ENCODE data around the gene GPRC5A.

The GPRC5A gene

DNA sequence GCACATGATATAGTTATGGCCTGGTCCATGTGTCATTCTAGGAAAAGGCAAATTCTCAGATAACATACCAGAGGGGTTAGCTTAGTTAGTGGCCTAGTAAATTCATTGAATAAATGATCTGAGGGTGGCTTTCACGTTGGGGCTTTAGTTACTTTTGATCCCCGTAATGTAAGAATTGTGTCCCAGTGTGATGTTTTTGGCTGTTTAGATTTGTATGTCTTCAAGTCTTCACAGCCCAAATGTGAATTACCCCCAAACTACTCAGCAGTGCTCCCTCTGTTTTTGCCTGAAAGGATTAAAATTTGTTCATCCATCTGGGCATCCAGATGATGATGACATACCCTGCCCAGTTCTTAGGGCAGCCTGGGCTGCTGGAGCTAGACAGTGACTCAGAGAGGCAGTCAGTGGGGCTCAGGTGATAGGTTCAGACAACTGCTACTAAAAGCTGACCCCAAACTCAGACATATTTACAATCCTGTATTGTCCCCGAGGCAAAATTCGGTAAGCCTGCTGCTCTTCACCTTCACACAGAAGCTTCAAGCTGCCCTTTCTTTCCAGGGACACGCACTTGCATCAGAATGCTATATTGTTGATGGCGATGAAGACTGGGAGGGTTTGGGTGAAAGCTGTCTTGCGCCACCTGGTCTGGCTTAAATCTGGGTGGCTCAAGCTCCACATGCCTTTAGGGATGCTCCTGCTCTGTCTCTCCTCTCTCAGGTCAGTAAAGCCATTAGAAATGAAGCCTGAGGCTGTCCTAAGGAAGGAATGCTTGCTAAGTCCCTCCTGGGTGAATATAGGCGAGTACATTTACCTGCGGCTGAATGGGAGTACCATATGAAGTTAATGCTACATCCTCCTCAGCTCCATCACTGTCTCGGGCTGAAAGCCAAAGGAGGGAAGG is 50.3 kb downstream of the GPRC5A start:
- no peak overlapping the region for H3K4me3 ChIP-seq (ENCODE audit: extremely low read depth, insufficient read depth, low read length, poor library complexity, severe bottlenecking)
- H3K4me1 ChIP-seq (ENCODE audit: control insufficient read depth, insufficient read depth, low read length, poor library complexity, severe bottlenecking): peaks cover 7% of the 10 kb centered on the region
- H3K36me3 ChIP-seq (ENCODE audit: control insufficient read depth, insufficient read depth, low read length): no peaks in the 10 kb centered on the region
- no peak overlapping the region for H3K27ac ChIP-seq (ENCODE audit: low read depth, low read length, severe bottlenecking)
- H3K9me3 ChIP-seq (ENCODE audit: control insufficient read depth, low read length): no peaks in the 10 kb centered on the region
- WGBS, 2 experiments (ENCODE audit: insufficient coverage in 2 of 2): 93% methylated on average over 3 to 6 of the region's 10 CpGs

DNA sequence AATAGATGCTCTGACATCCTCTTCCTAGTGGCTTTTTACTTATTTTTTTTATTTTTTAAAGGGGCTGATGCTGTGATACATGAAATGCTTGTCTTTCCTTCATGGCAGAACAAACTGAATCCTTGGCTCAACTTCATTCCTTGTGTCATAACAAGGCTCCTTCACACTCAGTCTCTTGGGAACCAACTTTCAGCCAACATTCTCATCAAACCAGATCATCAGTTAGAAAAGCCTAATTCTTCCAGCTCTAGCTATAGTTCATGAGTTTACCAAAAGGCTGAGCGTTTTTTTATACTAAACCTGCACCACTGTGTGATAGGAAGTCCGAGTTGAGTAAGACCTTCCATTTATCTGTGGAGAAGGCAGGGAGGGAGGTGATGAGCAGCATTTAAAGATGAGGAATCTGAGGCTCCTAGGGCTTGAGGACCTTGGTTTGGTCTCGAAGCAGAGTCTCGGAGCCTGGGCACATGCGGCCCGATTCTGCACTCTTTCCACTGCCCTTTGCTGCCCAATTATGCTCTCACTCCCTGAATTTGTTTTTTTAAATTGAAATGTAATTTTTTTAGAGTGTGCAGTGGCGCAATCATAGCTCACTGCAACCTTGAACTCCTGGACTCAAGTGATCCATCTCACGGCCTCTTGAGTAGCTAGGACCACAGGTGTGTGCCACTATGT is 52.4 kb downstream of the GPRC5A start:
- Histone ChIP-seq H3K4me1 (ENCODE audit: control insufficient read depth, insufficient read depth, low read length, poor library complexity, severe bottlenecking) (peaks cover 4% of the 10 kb centered on the region), H3K27ac (ENCODE audit: low read depth, low read length, severe bottlenecking) (no peak overlapping the region), H3K4me3 (ENCODE audit: extremely low read depth, insufficient read depth, low read length, poor library complexity, severe bottlenecking) (no peak overlapping the region), H3K9me3 (ENCODE audit: control insufficient read depth, low read length) (no peaks in the 10 kb centered on the region), H3K36me3 (ENCODE audit: control insufficient read depth, insufficient read depth, low read length) (no peaks in the 10 kb centered on the region)
- 91 to 96% methylated on average over 6 to 8 of the region's 8 CpGs for WGBS, 2 experiments (ENCODE audit: insufficient coverage in 2 of 2)

DNA sequence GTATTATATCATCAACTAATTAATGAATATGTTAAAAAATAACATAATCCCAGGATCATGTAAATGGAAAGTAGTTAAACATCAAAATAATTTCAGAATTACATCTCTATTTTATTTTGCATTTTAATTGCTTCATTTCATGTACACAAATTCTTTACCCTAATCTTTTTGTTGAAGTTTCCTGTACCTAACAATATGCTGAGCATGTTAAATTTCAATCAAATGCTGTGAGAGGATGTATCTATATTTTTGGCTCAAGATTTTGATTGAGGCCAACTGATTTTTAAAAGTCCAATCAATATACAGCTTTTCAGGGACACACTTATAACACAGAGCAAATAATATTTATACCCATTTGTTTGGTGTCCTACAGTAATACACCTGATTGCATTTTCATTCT is 54.2 kb downstream of the GPRC5A start:
- Histone ChIP-seq H3K4me3 (ENCODE audit: extremely low read depth, insufficient read depth, low read length, poor library complexity, severe bottlenecking) (no peak overlapping the region), H3K9me3 (ENCODE audit: control insufficient read depth, low read length) (no peaks in the 10 kb centered on the region), H3K36me3 (ENCODE audit: control insufficient read depth, insufficient read depth, low read length) (peaks cover 10% of the 10 kb centered on the region), H3K4me1 (ENCODE audit: control insufficient read depth, insufficient read depth, low read length, poor library complexity, severe bottlenecking) (no peaks in the 10 kb centered on the region), H3K27ac (ENCODE audit: low read depth, low read length, severe bottlenecking) (no peak overlapping the region)

DNA sequence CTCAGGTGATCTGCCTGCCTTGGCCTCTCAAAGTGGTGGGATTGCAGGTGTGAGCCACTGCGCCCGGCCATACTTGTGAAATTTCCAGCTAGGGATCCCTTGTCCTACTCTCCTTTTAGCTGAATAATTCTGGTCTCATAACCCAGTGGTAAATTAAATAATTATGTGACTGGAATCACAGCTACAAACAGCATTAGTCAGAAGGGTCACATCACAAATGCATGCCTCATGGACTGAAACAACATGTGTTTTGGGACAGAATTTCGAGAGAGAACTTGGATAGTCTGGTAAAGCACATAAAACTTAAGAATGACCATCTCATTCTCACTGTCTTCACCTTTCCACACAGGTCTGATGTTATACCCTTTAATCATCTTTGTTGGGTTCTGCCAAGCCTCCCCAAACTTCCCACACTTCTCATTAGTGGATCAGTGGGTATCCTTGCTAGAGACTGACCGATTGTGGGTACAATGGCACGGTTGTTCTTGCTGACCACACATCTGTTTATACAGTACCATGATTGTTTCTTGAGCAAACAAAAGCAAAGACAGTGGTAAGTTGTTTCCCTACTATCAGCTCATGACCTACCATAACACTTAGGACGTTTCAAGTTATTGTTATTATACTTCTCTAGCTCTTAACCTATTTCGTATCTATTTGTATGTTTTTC is 55.5 kb downstream of the GPRC5A start:
- H3K36me3 ChIP-seq (ENCODE audit: control insufficient read depth, insufficient read depth, low read length): peaks cover 10% of the 10 kb centered on the region
- no peaks in the 10 kb centered on the region for H3K4me1 ChIP-seq (ENCODE audit: control insufficient read depth, insufficient read depth, low read length, poor library complexity, severe bottlenecking)
- no peak overlapping the region for H3K4me3 ChIP-seq (ENCODE audit: extremely low read depth, insufficient read depth, low read length, poor library complexity, severe bottlenecking)
- H3K9me3 ChIP-seq (ENCODE audit: control insufficient read depth, low read length): no peaks in the 10 kb centered on the region
- 93% methylated on average over 2 to 3 of the region's 7 CpGs for WGBS, 2 experiments (ENCODE audit: insufficient coverage in 2 of 2)
- no peak overlapping the region for H3K27ac ChIP-seq (ENCODE audit: low read depth, low read length, severe bottlenecking)

DNA sequence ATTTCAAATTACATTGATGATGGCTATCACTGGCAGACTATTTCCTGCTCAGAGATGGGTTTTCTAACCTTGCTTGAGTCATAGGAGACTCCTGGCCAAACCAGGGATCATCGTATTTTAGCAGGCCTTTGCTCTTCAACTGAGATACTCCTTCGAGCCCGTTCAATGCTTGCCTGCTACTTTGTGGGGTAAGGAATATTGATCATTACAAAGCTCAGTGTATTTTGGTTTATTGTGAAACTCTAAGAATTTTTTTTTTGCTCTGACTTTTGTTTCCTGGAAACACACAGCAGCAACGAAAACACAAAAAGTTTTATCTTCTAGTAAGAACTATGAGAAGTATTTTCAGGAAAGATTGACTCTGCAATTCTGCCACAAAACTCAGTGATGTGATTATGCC is 56.5 kb downstream of the GPRC5A start:
- Histone ChIP-seq H3K4me3 (ENCODE audit: extremely low read depth, insufficient read depth, low read length, poor library complexity, severe bottlenecking) (no peak overlapping the region), H3K36me3 (ENCODE audit: control insufficient read depth, insufficient read depth, low read length) (peaks cover 10% of the 10 kb centered on the region), H3K9me3 (ENCODE audit: control insufficient read depth, low read length) (no peaks in the 10 kb centered on the region), H3K27ac (ENCODE audit: low read depth, low read length, severe bottlenecking) (no peak overlapping the region), H3K4me1 (ENCODE audit: control insufficient read depth, insufficient read depth, low read length, poor library complexity, severe bottlenecking) (no peaks in the 10 kb centered on the region)
- 92 to 100% methylated on average over 2 to 3 of the region's 4 CpGs for WGBS, 2 experiments (ENCODE audit: insufficient coverage in 2 of 2)

DNA sequence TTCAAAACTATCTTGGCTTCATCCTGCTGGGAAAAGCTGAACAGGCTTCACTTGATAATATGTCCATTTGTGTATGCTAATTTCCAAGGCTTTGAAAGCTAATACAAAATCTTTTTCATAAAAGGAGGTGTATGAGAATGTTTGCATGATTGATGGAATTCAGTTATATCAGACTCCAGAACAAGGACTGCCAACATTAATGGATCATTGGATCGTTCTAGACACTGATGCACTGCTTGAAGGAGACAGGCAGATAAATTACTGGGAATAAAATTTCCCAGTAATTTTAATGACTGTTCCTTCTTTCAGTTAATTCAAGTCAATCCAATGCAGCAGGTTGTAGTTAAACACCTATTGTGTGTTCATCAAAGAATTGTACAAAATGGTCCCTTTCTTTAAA is 60.1 kb downstream of the GPRC5A start:
- H3K4me3 ChIP-seq (ENCODE audit: extremely low read depth, insufficient read depth, low read length, poor library complexity, severe bottlenecking): no peak overlapping the region
- WGBS, 2 experiments (ENCODE audit: insufficient coverage in 2 of 2): no CpG with 5 or more reads among the region's 1 CpG

DNA sequence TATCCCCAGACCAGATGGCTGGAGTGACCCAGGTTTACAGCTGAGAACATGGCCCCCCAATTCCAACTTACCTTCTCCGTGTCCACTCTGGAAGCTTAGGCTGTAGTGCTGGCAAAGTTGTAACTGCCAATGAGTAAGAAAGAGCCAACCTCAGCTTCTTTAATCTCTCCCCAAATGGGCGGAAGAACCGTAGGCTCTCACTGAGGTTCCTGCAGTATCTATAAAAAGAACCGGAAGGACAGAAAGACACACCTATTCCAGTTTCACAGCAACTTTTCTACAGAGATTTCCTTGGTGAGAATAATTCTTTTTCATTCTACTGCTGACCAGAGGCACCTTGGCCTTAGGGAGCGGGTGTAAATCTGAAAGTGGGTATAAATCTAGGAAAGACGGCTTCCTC is 60.7 kb downstream of the GPRC5A start, which contains the start of gene GPRC5D:
GPRC5D (minus strand) TSS at position 135 of the 400 bp plus-strand sequence. CDS start 1,786 bp downstream, outside the sequence.
- no peak within 1 kb of the TSS for H3K27ac ChIP-seq (ENCODE audit: low read depth, low read length, severe bottlenecking)
- peaks cover 10% of the 10 kb centered on the region for H3K36me3 ChIP-seq (ENCODE audit: control insufficient read depth, insufficient read depth, low read length)
- 89 to 100% methylated on average over 2 to 3 of the region's 6 CpGs for WGBS, 2 experiments (ENCODE audit: insufficient coverage in 2 of 2)
- H3K4me1 ChIP-seq (ENCODE audit: control insufficient read depth, insufficient read depth, low read length, poor library complexity, severe bottlenecking): no peaks in the 10 kb centered on the region
- no peaks in the 10 kb centered on the region for H3K9me3 ChIP-seq (ENCODE audit: control insufficient read depth, low read length)
- H3K4me3 ChIP-seq (ENCODE audit: extremely low read depth, insufficient read depth, low read length, poor library complexity, severe bottlenecking): no peak within 1 kb of the TSS

More for the DNA sequence above, 60.1 kb downstream of the GPRC5A start:
- no peak overlapping the region for H3K27ac ChIP-seq (ENCODE audit: low read depth, low read length, severe bottlenecking)
- peaks cover 10% of the 10 kb centered on the region for H3K36me3 ChIP-seq (ENCODE audit: control insufficient read depth, insufficient read depth, low read length)
- H3K9me3 ChIP-seq (ENCODE audit: control insufficient read depth, low read length): no peaks in the 10 kb centered on the region
- H3K4me1 ChIP-seq (ENCODE audit: control insufficient read depth, insufficient read depth, low read length, poor library complexity, severe bottlenecking): no peaks in the 10 kb centered on the region

DNA sequence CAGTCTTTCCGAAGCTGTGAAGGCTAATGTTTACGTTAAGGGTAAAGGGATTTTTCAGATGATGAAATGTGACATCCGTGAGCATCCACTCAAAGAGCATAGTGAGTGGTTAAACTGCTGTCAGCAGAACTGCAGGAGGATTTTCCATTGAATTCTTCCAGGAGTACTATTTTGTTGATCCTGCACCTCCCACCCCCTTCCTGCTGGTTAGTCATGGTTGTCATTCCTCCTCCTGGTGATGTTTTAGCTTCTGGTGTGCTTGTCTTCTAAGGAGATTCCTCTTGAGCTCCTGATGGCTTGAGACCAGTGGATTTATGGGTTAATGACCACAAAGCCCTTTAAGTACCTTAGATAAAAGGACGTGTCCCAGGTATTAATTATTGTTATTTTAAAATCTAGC is 63.0 kb downstream of the GPRC5A start:
- H3K9me3 ChIP-seq (ENCODE audit: control insufficient read depth, low read length): no peaks in the 10 kb centered on the region
- no peak overlapping the region for H3K4me3 ChIP-seq (ENCODE audit: extremely low read depth, insufficient read depth, low read length, poor library complexity, severe bottlenecking)
- WGBS, 2 experiments (ENCODE audit: insufficient coverage in 2 of 2): 57 to 84% methylated on average over 1 to 3 of the region's 4 CpGs
- no peak overlapping the region for H3K27ac ChIP-seq (ENCODE audit: low read depth, low read length, severe bottlenecking)
- H3K4me1 ChIP-seq (ENCODE audit: control insufficient read depth, insufficient read depth, low read length, poor library complexity, severe bottlenecking): no peaks in the 10 kb centered on the region
- peaks cover 5% of the 10 kb centered on the region for H3K36me3 ChIP-seq (ENCODE audit: control insufficient read depth, insufficient read depth, low read length)

DNA sequence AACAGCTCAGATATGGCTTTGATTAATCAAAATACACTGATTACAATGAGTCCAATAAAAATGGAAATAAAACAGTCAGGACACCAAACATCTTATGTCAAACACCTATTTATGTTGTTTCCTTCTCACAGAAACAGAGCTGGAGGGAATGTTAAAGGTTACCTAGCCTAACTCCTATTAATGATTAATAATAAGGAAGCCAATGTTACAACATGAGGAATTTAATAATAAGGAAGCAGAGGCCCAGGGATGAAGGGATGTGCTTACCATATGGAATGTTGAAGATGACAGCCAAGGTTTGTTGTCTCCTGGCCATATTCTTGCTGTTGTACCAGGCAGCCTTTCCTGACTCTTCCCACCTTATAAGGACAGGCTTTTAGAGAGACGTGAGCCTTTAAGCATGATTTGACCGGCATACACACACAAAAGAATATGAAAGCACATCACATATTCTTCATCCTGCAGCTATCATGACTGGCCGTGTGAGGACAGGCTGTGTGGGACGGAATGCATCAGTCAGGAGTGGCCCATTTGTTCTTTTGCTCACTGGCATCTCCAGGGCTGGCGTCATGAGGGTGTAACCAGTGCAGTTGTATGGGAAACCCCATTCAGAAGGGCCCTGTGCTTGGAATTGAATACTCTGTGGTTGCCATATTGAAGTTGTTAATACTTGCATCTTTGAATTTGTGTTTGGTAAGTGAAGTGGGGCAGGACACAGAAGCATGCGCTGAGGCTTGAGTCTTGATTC is 63.7 kb downstream of the GPRC5A start:
- 100% methylated on average over 3 to 6 of the region's 6 CpGs for WGBS, 2 experiments (ENCODE audit: insufficient coverage in 2 of 2)
- no peaks in the 10 kb centered on the region for H3K9me3 ChIP-seq (ENCODE audit: control insufficient read depth, low read length)

DNA sequence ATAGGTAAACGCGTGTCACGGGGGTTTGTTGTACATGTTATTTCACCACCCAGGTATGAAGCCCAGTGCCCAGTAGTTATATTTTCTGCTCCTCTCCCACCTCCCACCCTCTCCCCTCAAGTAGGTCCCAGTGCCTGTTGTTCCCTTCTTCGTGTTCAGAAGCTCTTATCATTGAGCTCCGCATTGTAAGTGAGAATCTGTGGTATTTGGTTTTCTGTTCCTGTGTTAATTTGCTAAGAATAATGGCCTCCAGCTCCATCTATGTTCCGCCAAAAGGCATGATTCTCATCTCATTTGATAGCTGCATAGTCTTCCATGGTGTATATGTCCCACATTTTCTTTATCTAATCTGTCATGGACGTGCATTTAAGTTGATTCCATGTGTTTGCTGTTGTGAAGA is 67.5 kb downstream of the GPRC5A start:
- no peaks in the 10 kb centered on the region for H3K9me3 ChIP-seq (ENCODE audit: control insufficient read depth, low read length)
- no peaks in the 10 kb centered on the region for H3K4me1 ChIP-seq (ENCODE audit: control insufficient read depth, insufficient read depth, low read length, poor library complexity, severe bottlenecking)
- no peak overlapping the region for H3K27ac ChIP-seq (ENCODE audit: low read depth, low read length, severe bottlenecking)
- H3K4me3 ChIP-seq (ENCODE audit: extremely low read depth, insufficient read depth, low read length, poor library complexity, severe bottlenecking): no peak overlapping the region
- 71 to 100% methylated on average over 1 of the region's 7 CpGs for WGBS, 2 experiments (ENCODE audit: insufficient coverage in 2 of 2)
- no peaks in the 10 kb centered on the region for H3K36me3 ChIP-seq (ENCODE audit: control insufficient read depth, insufficient read depth, low read length)

More for the DNA sequence above, 63.7 kb downstream of the GPRC5A start:
- no peak overlapping the region for H3K4me3 ChIP-seq (ENCODE audit: extremely low read depth, insufficient read depth, low read length, poor library complexity, severe bottlenecking)
- H3K27ac ChIP-seq (ENCODE audit: low read depth, low read length, severe bottlenecking): no peak overlapping the region
- no peaks in the 10 kb centered on the region for H3K36me3 ChIP-seq (ENCODE audit: control insufficient read depth, insufficient read depth, low read length)
- no peaks in the 10 kb centered on the region for H3K4me1 ChIP-seq (ENCODE audit: control insufficient read depth, insufficient read depth, low read length, poor library complexity, severe bottlenecking)
